ENCODE data around the gene PLA2G1B. TPM values are rescaled to one million over a fixed set of nuclear protein-coding genes. Genes with fewer than 3 reads are reported as not detected.
A peak's percentile ranks its signal among the peaks of the same experiment; 100 is the strongest.

PLA2G1B gene
- polyA plus RNA-seq (ENCODE audit: insufficient read length) = not detected

GRCh38 chr12:120327593-120327992 lies at the start of gene PLA2G1B:
TSS of gene PLA2G1B (minus strand) at chr12:120327779. CDS start at chr12:120327753, 26 bp downstream.
- no peak for DNase-seq

- no peak for DNase-seq
Measured at GRCh38 chr12:120376934-120377572, 49.5 kb upstream of the PLA2G1B start.

GRCh38 chr12:120376416-120376815 lies 48.8 kb upstream of the PLA2G1B start:
- DNase-seq = no peak

DNA sequence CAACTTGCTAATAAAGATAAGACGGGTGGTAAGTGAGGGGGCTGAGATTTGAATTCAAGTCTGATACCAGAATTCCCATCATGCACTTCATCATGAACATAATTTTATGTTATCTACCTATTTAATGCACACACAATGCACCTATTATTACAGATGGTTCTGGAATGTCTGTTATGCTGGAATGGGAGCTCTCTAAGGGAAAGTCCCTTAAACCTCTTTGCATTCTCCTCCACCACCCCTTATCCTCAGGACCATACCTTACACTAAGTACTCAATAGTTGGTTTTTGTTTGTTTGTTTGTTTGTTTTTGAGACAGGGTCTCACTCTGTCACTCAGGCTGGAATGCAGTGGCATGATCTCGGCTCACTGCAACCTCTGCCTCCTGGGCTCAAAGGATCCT lies 48.4 kb upstream of the PLA2G1B start:
- no peak for DNase-seq

DNA sequence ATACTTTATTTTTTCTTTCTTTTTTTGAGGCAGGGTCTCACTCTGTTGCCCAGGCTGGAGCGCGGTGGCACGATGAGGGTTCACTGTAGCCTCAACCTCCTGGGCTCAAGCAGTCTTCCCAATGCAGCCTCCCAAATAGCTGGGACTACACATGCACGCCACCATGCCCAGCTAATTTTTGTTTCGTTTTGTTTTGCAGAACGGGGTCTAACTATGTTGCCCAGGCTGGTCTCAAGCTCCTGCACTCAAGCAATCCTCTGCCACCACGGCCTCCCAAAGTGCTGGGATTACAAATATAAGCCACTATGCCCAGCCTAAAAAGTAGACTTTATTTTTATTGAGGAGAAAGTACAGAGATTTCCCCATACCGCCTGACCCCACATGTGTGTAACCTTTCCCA lies 46.1 kb upstream of the PLA2G1B start:
- DNase-seq = no peak

- no peak for DNase-seq
Measured at GRCh38 chr12:120370343-120371243, 43.0 kb upstream of the PLA2G1B start.

DNA sequence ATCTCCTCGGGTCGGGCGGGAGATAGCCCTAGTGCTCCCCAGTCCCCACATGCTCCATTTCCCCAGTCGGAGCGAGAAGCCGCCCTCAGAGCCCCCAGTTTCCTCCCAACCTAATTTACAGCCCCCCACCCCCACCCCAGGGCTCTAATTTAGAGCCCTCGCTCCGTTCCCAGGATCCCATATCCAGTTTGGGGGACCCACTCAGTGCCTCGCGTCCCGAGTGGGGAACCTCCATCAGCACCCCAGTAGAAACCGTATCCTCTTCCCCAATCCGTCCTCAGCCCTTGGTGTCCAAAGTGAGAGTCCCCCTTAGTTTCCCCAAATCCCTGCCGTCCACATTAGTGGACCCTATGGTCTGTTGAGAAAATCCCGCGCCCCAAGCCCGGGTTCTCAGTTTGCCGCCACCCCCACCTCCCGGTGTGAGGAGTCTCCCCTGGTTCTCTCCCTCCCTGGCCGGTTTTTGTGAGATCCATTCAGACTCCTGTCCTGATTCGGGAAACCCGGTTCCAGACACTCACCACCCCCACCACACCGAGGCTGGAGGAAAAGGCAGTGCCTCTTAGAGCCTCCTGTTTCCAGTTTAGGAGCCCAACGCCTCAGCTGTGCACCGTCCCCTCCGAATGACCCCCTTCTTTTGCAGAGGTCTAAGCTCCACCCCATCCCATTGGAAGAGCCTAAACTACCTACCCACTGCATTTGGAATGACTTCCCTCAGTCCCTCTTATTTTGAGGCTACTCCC lies 42.2 kb upstream of the PLA2G1B start:
- DNase-seq = no peak

DNA sequence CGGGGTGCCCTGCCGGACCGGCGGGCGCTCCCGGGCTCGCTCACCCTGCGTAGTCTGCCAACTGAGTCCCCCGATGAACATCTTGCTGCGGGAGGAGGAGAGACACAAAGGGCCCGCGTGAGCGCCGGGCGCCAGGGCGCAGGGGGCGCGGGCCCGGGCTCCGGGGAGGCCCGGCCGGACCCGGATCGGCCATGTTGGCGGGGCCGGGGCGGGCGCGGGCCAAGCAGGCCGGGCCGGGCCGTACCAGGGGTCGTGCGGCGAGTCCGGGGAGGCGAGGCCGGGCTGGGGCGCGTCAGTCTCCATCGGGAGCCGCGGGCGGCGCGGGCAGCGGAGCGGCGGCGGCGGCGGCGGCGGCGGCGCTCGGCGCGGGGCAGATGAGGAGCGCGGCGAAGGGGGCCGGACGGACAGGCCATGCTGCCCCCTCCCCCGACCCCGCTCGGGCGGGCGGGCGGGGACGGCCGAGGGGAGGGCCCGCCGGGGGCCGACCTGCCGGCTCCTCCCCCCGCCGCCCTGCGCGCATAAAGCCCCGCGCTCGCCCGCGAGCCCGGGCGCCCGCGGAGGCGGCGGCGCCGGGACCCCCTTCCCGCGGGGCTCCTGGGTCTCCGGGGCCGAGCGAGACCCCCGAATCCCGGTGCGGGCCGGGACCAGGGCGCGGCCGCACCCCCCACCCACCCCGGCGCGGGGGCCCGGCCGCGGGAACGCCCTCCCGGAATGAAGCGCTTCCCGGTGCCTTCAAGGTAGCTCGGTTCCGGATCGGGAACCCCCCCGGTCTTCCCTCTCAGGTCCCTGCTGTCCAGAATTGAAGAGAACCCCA lies 41.4 kb upstream of the PLA2G1B start, which contains the start of gene MSI1:
Gene MSI1 (minus strand): TSS at position 376 of the 814 bp plus-strand sequence. CDS start 73 bp downstream, at position 303.
- DNase-seq = no peak

DNA sequence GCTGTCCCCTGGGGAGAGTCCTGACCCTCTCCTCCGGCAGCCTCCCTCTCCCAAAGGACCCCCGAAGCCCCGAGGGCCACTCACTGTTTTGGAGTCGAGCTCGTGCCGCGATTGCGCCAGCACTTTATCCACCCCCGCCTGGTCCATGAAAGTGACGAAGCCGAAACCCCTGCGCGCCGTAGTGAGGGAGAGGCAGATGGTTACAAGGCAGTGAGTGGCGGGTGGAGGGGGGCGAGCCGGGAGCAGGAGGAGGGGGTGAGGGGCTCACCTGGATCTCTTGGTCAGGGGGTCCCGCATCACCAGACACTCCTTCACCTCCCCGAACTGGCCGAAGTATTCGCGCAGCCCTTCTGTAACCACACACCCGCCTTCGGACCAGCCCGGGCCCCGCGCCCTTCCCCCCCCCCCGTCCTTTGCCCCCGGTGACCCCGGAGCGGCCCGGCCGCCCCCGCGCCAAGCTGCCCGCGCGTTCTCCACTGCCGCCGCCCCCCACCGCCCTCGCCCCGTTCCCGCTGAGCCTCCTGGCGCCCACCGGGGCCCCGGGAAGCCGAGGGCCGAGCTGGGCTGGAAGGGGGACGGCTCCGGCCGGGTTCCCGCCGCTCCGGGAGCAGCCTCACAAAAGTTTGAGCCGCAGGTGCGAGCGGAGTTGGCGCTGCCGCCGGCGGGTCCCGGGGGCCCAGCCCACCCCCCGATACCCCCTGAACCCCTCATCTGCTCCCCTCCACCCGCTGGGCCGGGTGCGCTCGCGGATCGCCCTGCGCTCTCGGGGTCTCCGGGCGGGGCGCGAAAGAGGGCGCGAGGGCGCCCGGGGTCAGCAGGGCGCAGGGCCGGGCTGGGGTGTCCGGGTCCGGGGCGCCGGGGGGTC lies 40.6 kb upstream of the PLA2G1B start:
- no peak for DNase-seq

GRCh38 chr12:120367233-120367923 lies 39.8 kb upstream of the PLA2G1B start:
- no peak for DNase-seq

GRCh38 chr12:120366845-120367232 lies 39.3 kb upstream of the PLA2G1B start:
- no peak for DNase-seq

- no peak for DNase-seq
Measured at GRCh38 chr12:120366341-120366705, 38.7 kb upstream of the PLA2G1B start.

DNA sequence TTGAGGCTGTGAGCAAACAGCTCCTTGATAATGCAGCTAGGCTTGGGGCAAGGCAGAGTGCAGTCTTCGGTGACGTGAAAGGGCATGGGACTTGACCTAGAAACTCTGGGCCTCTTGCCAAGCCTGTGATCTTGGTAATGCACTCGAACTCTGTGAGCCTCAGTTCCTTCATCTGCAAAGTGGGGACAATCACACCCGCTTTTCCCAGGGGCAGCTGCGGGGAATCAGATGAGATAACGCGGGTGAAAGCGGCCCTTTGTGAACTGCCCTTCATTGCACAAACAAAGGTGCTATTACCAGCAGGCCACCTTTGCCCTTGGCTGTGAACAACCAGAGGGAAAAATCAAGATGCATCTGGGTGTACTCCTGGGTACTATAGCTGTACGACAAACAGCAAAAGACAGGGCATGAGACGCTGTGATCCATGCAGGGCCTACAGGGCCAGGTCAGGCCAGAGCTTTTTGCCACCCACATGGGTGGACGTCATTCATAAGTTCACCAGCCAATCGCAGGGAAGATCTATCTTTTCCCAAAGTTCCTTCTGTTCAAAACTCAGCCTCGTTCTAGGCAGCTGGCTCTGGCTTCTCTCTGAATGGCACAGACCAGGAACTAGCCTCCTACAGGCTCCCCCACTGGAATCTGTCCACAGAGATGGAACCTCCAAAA lies 38.2 kb upstream of the PLA2G1B start:
- no peak for DNase-seq

- DNase-seq = no peak
Measured at GRCh38 chr12:120364487-120364886, 36.9 kb upstream of the PLA2G1B start.

DNA sequence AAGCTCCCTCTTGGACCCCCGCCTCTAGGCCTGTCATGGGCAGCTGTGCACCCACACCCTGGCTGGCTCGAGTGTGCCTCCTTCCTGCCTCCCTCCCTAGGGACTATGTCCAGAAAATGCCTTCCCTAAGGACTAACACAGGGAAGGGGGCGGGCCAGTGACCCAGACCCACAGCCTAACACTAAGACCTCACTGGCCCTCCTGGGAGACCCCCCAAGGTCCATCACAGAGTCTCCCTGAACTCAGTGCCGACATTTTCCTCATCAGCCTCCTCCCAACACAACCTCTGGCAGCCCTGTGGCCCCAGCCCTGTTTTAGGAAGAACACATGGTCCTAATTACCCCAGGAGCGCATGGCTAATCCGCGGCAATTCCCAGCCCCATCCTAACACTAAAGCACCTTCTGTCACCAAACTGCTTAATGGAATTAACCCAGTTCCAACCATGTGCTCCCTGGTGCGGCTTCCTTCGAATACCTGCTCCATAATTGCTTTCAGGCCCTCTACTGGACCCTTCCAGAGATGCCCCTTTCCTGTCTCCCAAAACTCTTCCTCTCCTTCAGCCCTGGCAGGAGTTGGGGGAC lies 35.8 kb upstream of the PLA2G1B start:
- DNase-seq = no peak

GRCh38 chr12:120362516-120363273 lies 35.1 kb upstream of the PLA2G1B start:
- no peak for DNase-seq

DNA sequence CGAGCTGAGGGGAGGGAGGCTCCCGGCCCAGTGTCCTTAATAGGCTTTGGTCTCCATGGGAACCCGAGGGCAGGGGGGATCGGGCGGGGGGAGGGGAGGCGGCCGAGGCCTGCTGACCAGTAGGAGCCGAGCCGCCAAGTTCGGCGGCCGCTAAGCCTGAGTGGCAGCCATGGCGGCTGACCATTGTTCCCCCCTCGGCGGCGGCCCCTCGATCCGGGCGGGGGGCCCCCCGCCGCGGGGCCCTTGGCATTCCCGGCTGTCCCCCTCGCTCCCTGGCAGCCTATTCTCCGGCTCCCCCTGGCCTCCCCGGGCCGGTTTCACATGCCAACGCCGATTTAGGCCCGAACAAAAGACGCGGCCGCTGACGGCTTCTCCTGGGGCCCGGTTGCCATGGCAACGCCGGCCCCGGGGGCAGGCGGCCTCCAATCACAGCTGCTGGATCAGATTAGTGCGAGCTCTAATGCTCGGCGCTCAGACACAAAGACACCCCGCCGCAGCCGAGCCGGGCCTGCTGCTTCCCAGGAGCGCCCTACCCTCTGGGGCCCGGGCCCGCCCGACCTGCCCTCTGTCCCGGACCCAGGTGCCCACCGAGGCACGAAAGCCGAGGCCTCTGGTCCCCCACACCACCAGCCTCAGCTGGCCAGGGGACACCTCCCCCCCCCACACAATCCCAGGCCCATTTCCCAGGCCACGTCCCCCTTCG lies 34.1 kb upstream of the PLA2G1B start:
- DNase-seq = peak; percentile 68

DNA sequence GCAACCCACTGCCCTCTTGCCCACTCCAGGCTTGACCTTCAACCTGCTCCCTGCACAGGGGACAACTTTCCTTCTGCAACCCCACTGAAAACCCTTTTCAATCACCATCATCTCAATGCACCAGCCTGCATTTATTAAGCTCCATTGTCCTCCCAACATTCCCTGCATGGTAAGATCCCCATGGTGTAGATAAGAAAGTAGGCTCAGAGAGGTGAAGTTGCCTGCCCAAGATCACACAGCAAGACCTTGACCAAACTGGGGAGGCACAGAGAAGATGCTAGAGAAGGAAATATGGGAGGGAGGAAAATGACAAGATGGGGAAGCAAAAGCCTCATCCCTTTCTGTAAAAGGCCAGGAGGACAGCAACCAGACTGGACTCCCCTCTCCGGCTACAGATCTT lies 31.5 kb upstream of the PLA2G1B start:
- DNase-seq = no peak

All from hindlimb muscle (tissue), 1 donor.